ENCODE data around the gene FAM120B. TPM values are rescaled to one million over a fixed set of nuclear protein-coding genes. Genes with fewer than 3 reads are reported as not detected.
A peak's percentile ranks its signal among the peaks of the same experiment; 100 is the strongest.

The FAM120B gene
- total and polyA plus RNA-seq, 2 experiments from 2014 or later: 17.1 to 29.1 TPM

GRCh38 chr6:170297576-170298330, 8.8 kb upstream of the FAM120B start:
- Histone ChIP-seq H3K9me2 (ENCODE audit: insufficient read depth) (no peaks in the 10 kb centered on the region), H3K4me1 (ENCODE audit: insufficient read depth) (0 out of 2 replicates have a peak, but pooled peaks cover 6% of the 10 kb centered on the region), H3K4me2 (ENCODE audit: unreplicated experiment) (no peak overlapping the region), H3K9ac (no peak overlapping the region), H3F3A (ENCODE audit: insufficient read depth) (0 out of 2 replicates have a peak, but pooled peaks cover 3% of the 10 kb centered on the region), H3K36me3 (ENCODE audit: low read depth) (no peaks in the 10 kb centered on the region), H3K27me3 (replicated peaks; ENCODE audit: insufficient read depth) (peaks cover 61% of the 10 kb centered on the region), H3K9me3 (ENCODE audit: low read depth) (no peaks in the 10 kb centered on the region), H2AFZ (no peak overlapping the region), H3K4me3 (no peak overlapping the region), H3K27ac (no peak overlapping the region), H4K20me1 (ENCODE audit: insufficient read depth) (no peaks in the 10 kb centered on the region), H3K79me2 (ENCODE audit: insufficient read depth) (no peaks in the 10 kb centered on the region)
- WGBS, 2 experiments (ENCODE audit: low coverage in 1 of 2, low lambda C conversion rate in 2 of 2, missing lambda C conversion rate in 2 of 2): 81% methylated on average over 11 of the region's 11 CpGs
- in situ Hi-C loops (cut with MboI): no loop called here
- no peak for DNase-seq
- TF ChIP-seq EZH2phosphoT487 (IDR thresholded peaks at IDR 0.05; ENCODE audit: insufficient read depth, low read depth): no peak
- no peak for TF ChIP-seq EZH2 (IDR thresholded peaks at IDR 0.05; ENCODE audit: insufficient read depth, poor library complexity, severe bottlenecking)

- in situ Hi-C loops (cut with MboI): no loop called here
Observed at GRCh38 chr6:170298688-170299087, 7.9 kb upstream of the FAM120B start.

GRCh38 chr6:170301184-170301583, 5.4 kb upstream of the FAM120B start:
- no peak overlapping the region for H2AFZ ChIP-seq
- no peak for TF ChIP-seq EZH2phosphoT487 (IDR thresholded peaks at IDR 0.05; ENCODE audit: insufficient read depth, low read depth)
- no peak for TF ChIP-seq EZH2 (IDR thresholded peaks at IDR 0.05; ENCODE audit: insufficient read depth, poor library complexity, severe bottlenecking)
- H3K9me3 ChIP-seq (ENCODE audit: low read depth): no peaks in the 10 kb centered on the region
- in situ Hi-C loops (cut with MboI): no loop called here
- WGBS, 2 experiments (ENCODE audit: low coverage in 1 of 2, low lambda C conversion rate in 2 of 2, missing lambda C conversion rate in 2 of 2): 67 to 81% methylated on average over 1 of the region's 1 CpG
- H3K4me1 ChIP-seq (ENCODE audit: insufficient read depth): no peaks in the 10 kb centered on the region
- no peak overlapping the region for H3K27ac ChIP-seq
- H3F3A ChIP-seq (ENCODE audit: insufficient read depth): no peaks in the 10 kb centered on the region
- H3K36me3 ChIP-seq (ENCODE audit: low read depth): no peaks in the 10 kb centered on the region
- H3K9me2 ChIP-seq (ENCODE audit: insufficient read depth): no peaks in the 10 kb centered on the region
- DNase-seq: no peak
- H3K79me2 ChIP-seq (ENCODE audit: insufficient read depth): no peaks in the 10 kb centered on the region
- H4K20me1 ChIP-seq (ENCODE audit: insufficient read depth): no peaks in the 10 kb centered on the region
- no peak overlapping the region for H3K4me3 ChIP-seq
- H3K4me2 ChIP-seq (ENCODE audit: unreplicated experiment): no peak overlapping the region
- H3K27me3 ChIP-seq (replicated peaks; ENCODE audit: insufficient read depth): peaks cover 28% of the 10 kb centered on the region
- no peak overlapping the region for H3K9ac ChIP-seq

More at GRCh38 chr6:170298688-170299087, 7.9 kb upstream of the FAM120B start:
- H3K79me2 ChIP-seq (ENCODE audit: insufficient read depth): no peaks in the 10 kb centered on the region
- TF ChIP-seq EZH2 (IDR thresholded peaks at IDR 0.05; ENCODE audit: insufficient read depth, poor library complexity, severe bottlenecking): no peak
- TF ChIP-seq EZH2phosphoT487 (IDR thresholded peaks at IDR 0.05; ENCODE audit: insufficient read depth, low read depth): no peak
- H3K4me3 ChIP-seq: no peak overlapping the region
- H3F3A ChIP-seq (ENCODE audit: insufficient read depth): no peaks in the 10 kb centered on the region
- no peak overlapping the region for H3K4me2 ChIP-seq (ENCODE audit: unreplicated experiment)
- no peaks in the 10 kb centered on the region for H3K9me2 ChIP-seq (ENCODE audit: insufficient read depth)
- no peak overlapping the region for H3K27ac ChIP-seq
- no peak overlapping the region for H3K9ac ChIP-seq
- no peak for DNase-seq
- H4K20me1 ChIP-seq (ENCODE audit: insufficient read depth): no peaks in the 10 kb centered on the region
- 90 to 100% methylated on average over 1 of the region's 1 CpG for WGBS, 2 experiments (ENCODE audit: low coverage in 1 of 2, low lambda C conversion rate in 2 of 2, missing lambda C conversion rate in 2 of 2)
- H2AFZ ChIP-seq: no peak overlapping the region
- H3K4me1 ChIP-seq (ENCODE audit: insufficient read depth): 0 out of 2 replicates have a peak, but pooled peaks cover 6% of the 10 kb centered on the region
- H3K36me3 ChIP-seq (ENCODE audit: low read depth): no peaks in the 10 kb centered on the region
- no peaks in the 10 kb centered on the region for H3K9me3 ChIP-seq (ENCODE audit: low read depth)
- H3K27me3 ChIP-seq (replicated peaks; ENCODE audit: insufficient read depth): peaks cover 53% of the 10 kb centered on the region

- H3K4me2 ChIP-seq (ENCODE audit: unreplicated experiment): peak overlapping the region; percentile 76
- peaks cover 22% of the 10 kb centered on the region for H3K4me1 ChIP-seq (ENCODE audit: insufficient read depth)
- H2AFZ ChIP-seq: peak overlapping the region; percentile 88
- no peaks in the 10 kb centered on the region for H3K9me2 ChIP-seq (ENCODE audit: insufficient read depth)
- TF ChIP-seq EZH2phosphoT487 (IDR thresholded peaks at IDR 0.05; ENCODE audit: insufficient read depth, low read depth): no peak
- TF ChIP-seq EZH2 (IDR thresholded peaks at IDR 0.05; ENCODE audit: insufficient read depth, poor library complexity, severe bottlenecking): no peak
- 11 to 14% methylated on average over 27 to 29 of the region's 29 CpGs for whole genome bisulfite sequencing, 2 experiments (ENCODE audit: low coverage in 1 of 2, low lambda C conversion rate in 2 of 2, missing lambda C conversion rate in 2 of 2)
- H3F3A ChIP-seq (ENCODE audit: insufficient read depth): no peaks in the 10 kb centered on the region
- DNase-seq: no peak
- peak overlapping the region; percentile 93 for H3K4me3 ChIP-seq
- no peaks in the 10 kb centered on the region for H3K36me3 ChIP-seq (ENCODE audit: low read depth)
- H3K9ac ChIP-seq: peak overlapping the region; percentile 97
- in situ Hi-C loops (cut with MboI): no loop called here
- H3K27ac ChIP-seq: 0 out of 2 replicates have a peak overlapping the region, but pooled peaks have one; percentile 11
- no peaks in the 10 kb centered on the region for H3K27me3 ChIP-seq (replicated peaks; ENCODE audit: insufficient read depth)
- H3K9me3 ChIP-seq (ENCODE audit: low read depth): no peaks in the 10 kb centered on the region
- peaks cover 8% of the 10 kb centered on the region; the same call in 1 of the 2 replicates for H4K20me1 ChIP-seq (ENCODE audit: insufficient read depth)
- H3K79me2 ChIP-seq (ENCODE audit: insufficient read depth): peaks cover 43% of the 10 kb centered on the region
Observed at GRCh38 chr6:170305805-170306323, 694 bp upstream of the FAM120B start.
